Liver (tissue), 9 donors: ENCODE results near the gene EVI5. TPM values are rescaled to one million over a fixed set of nuclear protein-coding genes. Genes with fewer than 3 reads are reported as not detected.
"Not testable (repeated sequence)": the region's sequence is repeated elsewhere in the genome, so short reads cannot be mapped to it uniquely, and the experiment has no call there.

Experiments
- DNase-seq: peaks from one replicate; pipeline ENCODE4 v3.0.0-alpha.2; 2017; ENCODE audit warnings: low spot score
- H3K27ac ChIP-seq, 2 donors: one replicate each; pipeline ENCODE4 v1.7.0; 2013; ENCODE audit warnings: inconsistent platforms in 2 of 2, low read length in 2 of 2, control low read depth in 1 of 2, low read depth in 1 of 2, mild to moderate bottlenecking in 1 of 2
- H3K27me3 ChIP-seq, 4 donors: one replicate each; pipeline versions ENCODE4 v1.6.1 to v1.7.0; 2013; ENCODE audit warnings: low read length in 3 of 4, inconsistent platforms in 1 of 4, mild to moderate bottlenecking in 1 of 4, moderate library complexity in 1 of 4; ENCODE audit not compliant: control insufficient read depth in 4 of 4, insufficient read depth in 4 of 4
- H3K36me3 ChIP-seq, 4 donors: one replicate each; pipeline versions ENCODE4 v1.6.1 to v1.7.0; 2013; ENCODE audit warnings: low read length in 3 of 4, mild to moderate bottlenecking in 3 of 4, low read depth in 1 of 4, moderate library complexity in 1 of 4; ENCODE audit not compliant: control insufficient read depth in 4 of 4, insufficient read depth in 3 of 4
- H3K4me1 ChIP-seq, 4 donors: one replicate each; pipeline versions ENCODE4 v1.6.1 to v1.7.0; 2013; ENCODE audit warnings: low read length in 3 of 4, mild to moderate bottlenecking in 3 of 4, moderate library complexity in 1 of 4; ENCODE audit not compliant: control insufficient read depth in 4 of 4, insufficient read depth in 4 of 4
- H3K4me3 ChIP-seq, 3 donors: one replicate each; pipeline versions ENCODE4 v1.6.1 to v1.7.0; 2013; ENCODE audit warnings: low read length in 3 of 3, control low read depth in 1 of 3, low read depth in 1 of 3, mild to moderate bottlenecking in 1 of 3
- H3K9ac ChIP-seq, 2 donors: one replicate each; pipeline ENCODE4 v1.7.0; 2013; ENCODE audit warnings: low read length in 2 of 2, mild to moderate bottlenecking in 2 of 2, moderate library complexity in 2 of 2, control low read depth in 1 of 2, low read depth in 1 of 2
- H3K9me3 ChIP-seq, 4 donors: one replicate each; pipeline versions ENCODE4 v1.6.1 to v1.7.0; 2013; ENCODE audit warnings: low read length in 3 of 4; ENCODE audit not compliant: control insufficient read depth in 4 of 4
- ATF3 ChIP-seq: IDR thresholded peaks from 2 replicates; pipeline ENCODE4 v1.6.1; 2016; ENCODE audit warnings: antibody characterized with exemption
- EGR1 ChIP-seq, 2 donors: IDR thresholded peaks; 2 replicates each; pipeline ENCODE4 v1.6.1; 2016 to 2018; ENCODE audit warnings: antibody characterized with exemption in 2 of 2, low read depth in 2 of 2
- FOXA1 ChIP-seq: IDR thresholded peaks from 2 replicates; pipeline ENCODE4 v1.6.1; 2016; ENCODE audit warnings: antibody characterized with exemption
- GABPA ChIP-seq, 2 donors: IDR thresholded peaks in 1 of 2; conservative IDR thresholded peaks in 1 of 2; 2 replicates each; pipeline ENCODE4 v1.6.1; 2016; ENCODE audit warnings: antibody characterized with exemption in 2 of 2, mild to moderate bottlenecking in 1 of 2, moderate library complexity in 1 of 2
- JUND ChIP-seq, 2 donors: IDR thresholded peaks; 2 replicates each; pipeline ENCODE4 v1.6.1; 2016; ENCODE audit warnings: antibody characterized with exemption in 2 of 2
- NR2F2 ChIP-seq: IDR thresholded peaks from 2 replicates; pipeline ENCODE4 v1.6.1; 2016; ENCODE audit warnings: antibody characterized with exemption
- RAD21 ChIP-seq, 2 donors: IDR thresholded peaks; 2 replicates each; pipeline ENCODE4 v1.6.1; 2016; ENCODE audit warnings: antibody characterized with exemption in 2 of 2, mild to moderate bottlenecking in 2 of 2
- REST ChIP-seq: IDR thresholded peaks from 2 replicates; pipeline ENCODE4 v1.6.1; 2016; ENCODE audit warnings: antibody characterized with exemption, mild to moderate bottlenecking
- RXRA ChIP-seq, 2 donors: IDR thresholded peaks; 2 replicates each; pipeline ENCODE4 v1.6.1; 2017 to 2018; ENCODE audit warnings: antibody characterized with exemption in 2 of 2, mild to moderate bottlenecking in 1 of 2
- TAF1 ChIP-seq: conservative IDR thresholded peaks from 2 replicates; pipeline ENCODE4 v1.6.1; 2016; ENCODE audit warnings: antibody characterized with exemption, mild to moderate bottlenecking
- YY1 ChIP-seq: IDR thresholded peaks from 2 replicates; pipeline ENCODE4 v1.6.1; 2016; ENCODE audit warnings: antibody characterized with exemption, mild to moderate bottlenecking
- ZBTB33 ChIP-seq: IDR thresholded peaks from 2 replicates; pipeline ENCODE4 v1.6.1; 2016; ENCODE audit warnings: antibody characterized with exemption
- WGBS: extraction: QIAGEN DNeasy Blood & Tissue Kit; methylation state at CpG from one replicate; pipeline ENCODE4 v1.1.7; 2013; 5-methylcytosine and 5-hydroxymethylcytosine counted together
- polyA plus RNA-seq, 2 donors: library from polyadenylated mRNA; stranded (reverse) in 1 of 2; unstranded in 1 of 2; fragments of 200-250 nt in 1 of 2; fragments of >200 nt in 1 of 2; fragmentation: Nextera tagmentation in 1 of 2; extraction: Ambion mirVana in 1 of 2; gene quantifications; one replicate each; pipeline versions ENCODE4 v1.2.1 to v1.2.3, GENCODE V29; 2013 to 2015
- total RNA-seq, 2 donors: library from RNA; depleted of rRNA; stranded (reverse); fragments of >200 nt; gene quantifications; one replicate each; pipeline ENCODE4 v1.2.3, GENCODE V29; 2014
- donor health status: healthy.
- donor health status: healthy.
- donor health status: healthy.
- donor health status: healthy.
- donor health status: healthy.

Gene EVI5
- total and polyA plus RNA-seq, 4 donors, result 4.0 to 35.9 (median 19.1) TPM

- 84% methylated on average over 5 of the region's 5 CpGs for WGBS
- Histone ChIP-seq H3K4me1 (peaks cover 2 to 16% (median 13%) of the 10 kb centered on the region in 4 donors), H3K36me3 (no peaks in the 10 kb centered on the region), H3K27ac (no peak overlapping the region), H3K27me3 (no peaks in the 10 kb centered on the region), H3K9me3 (no peaks in the 10 kb centered on the region), H3K4me3 (no peak overlapping the region), H3K9ac (no peak overlapping the region)
- TF ChIP-seq RXRA (IDR thresholded peaks at IDR 0.05) (no peak), JUND (IDR thresholded peaks at IDR 0.05) (no peak), EGR1 (IDR thresholded peaks at IDR 0.05; ENCODE audit: low read depth in 2 of 2) (no peak), FOXA1 (no peak), ZBTB33 (no peak), YY1 (no peak), RAD21 (IDR thresholded peaks at IDR 0.05) (no peak), GABPA (IDR thresholded peaks at IDR 0.05 in 1 of 2, conservative IDR thresholded peaks at IDR 0.05 in 1 of 2) (no peak), NR2F2 (no peak), REST (no peak), TAF1 (no peak), ATF3 (no peak)
- DNase-seq, result no peak
Observed at GRCh38 chr1:92536211-92536979, 248.5 kb downstream of the EVI5 start.

- WGBS, result 94% methylated on average over 4 of the region's 4 CpGs
- not testable (repeated sequence) for H3K9ac ChIP-seq, H3K27me3 ChIP-seq, H3K9me3 ChIP-seq, H3K36me3 ChIP-seq, H3K27ac ChIP-seq, H3K4me1 ChIP-seq, H3K4me3 ChIP-seq, DNase-seq
Observed at GRCh38 chr1:92532371-92532770, 252.5 kb downstream of the EVI5 start.

- not testable (repeated sequence) for H3K36me3 ChIP-seq
- WGBS, result 77% methylated on average over 3 of the region's 3 CpGs
Observed at GRCh38 chr1:92531939-92532338, 253.0 kb downstream of the EVI5 start.

More at GRCh38 chr1:92531939-92532338, 253.0 kb downstream of the EVI5 start:
- not testable (repeated sequence) for DNase-seq, H3K9me3 ChIP-seq, H3K9ac ChIP-seq, H3K27ac ChIP-seq, H3K4me3 ChIP-seq, H3K4me1 ChIP-seq, H3K27me3 ChIP-seq
